ENCODE results near the gene TNRC6B.

TNRC6B gene

GRCh38 chr22:40241200-40241763 lies 63.6 kb downstream of the TNRC6B start:
- no peak for DNase-seq

GRCh38 chr22:40243891-40244290 lies 66.2 kb downstream of the TNRC6B start:
- DNase-seq = no peak

GRCh38 chr22:40244586-40244985 lies 66.9 kb downstream of the TNRC6B start:
- no peak for DNase-seq

GRCh38 chr22:40247976-40248375 lies 70.3 kb downstream of the TNRC6B start:
- no peak for DNase-seq

- DNase-seq = no peak
These were observed 71.6 kb downstream of the TNRC6B start for GRCh38 chr22:40249286-40249685.

GRCh38 chr22:40250608-40251007 lies 72.9 kb downstream of the TNRC6B start:
- DNase-seq = no peak

GRCh38 chr22:40251106-40251505 lies 73.4 kb downstream of the TNRC6B start:
- no peak for DNase-seq

- no peak for DNase-seq
These were observed 74.4 kb downstream of the TNRC6B start for GRCh38 chr22:40252146-40252545.

GRCh38 chr22:40256516-40256915 lies 78.8 kb downstream of the TNRC6B start:
- no peak for DNase-seq

- DNase-seq = no peak
These were observed 80.3 kb downstream of the TNRC6B start for GRCh38 chr22:40258017-40258416.

GRCh38 chr22:40258501-40258915 lies 80.8 kb downstream of the TNRC6B start:
- DNase-seq = no peak

- no peak for DNase-seq
These were observed 84.1 kb downstream of the TNRC6B start for GRCh38 chr22:40261783-40262182.

GRCh38 chr22:40263191-40263590 lies 85.5 kb downstream of the TNRC6B start:
- DNase-seq = no peak

- DNase-seq = no peak
These were observed 88.1 kb downstream of the TNRC6B start for GRCh38 chr22:40265783-40266182.

GRCh38 chr22:40270031-40270430 lies 92.3 kb downstream of the TNRC6B start:
- no peak for DNase-seq

- DNase-seq = no peak
These were observed 93.1 kb downstream of the TNRC6B start for GRCh38 chr22:40270748-40271373.

- DNase-seq = no peak
These were observed 93.7 kb downstream of the TNRC6B start for GRCh38 chr22:40271440-40271839.

- DNase-seq = no peak
These were observed 95.6 kb downstream of the TNRC6B start for GRCh38 chr22:40273319-40273718.

GRCh38 chr22:40276996-40277823 lies 99.5 kb downstream of the TNRC6B start:
- DNase-seq = no peak

GRCh38 chr22:40279017-40279416 lies 101.3 kb downstream of the TNRC6B start:
- no peak for DNase-seq

GRCh38 chr22:40281717-40282116 lies 104.0 kb downstream of the TNRC6B start:
- DNase-seq = no peak

GRCh38 chr22:40285513-40285912 lies 107.8 kb downstream of the TNRC6B start:
- DNase-seq = no peak

- no peak for DNase-seq
These were observed 112.3 kb downstream of the TNRC6B start for GRCh38 chr22:40289991-40290459.

GRCh38 chr22:40290516-40290915 lies 112.8 kb downstream of the TNRC6B start:
- no peak for DNase-seq

Data from NCI-H1436 treated with DMSO at 0.1 percent for 48 hours (cell line).